GM18499 (cell line): Measurements from ENCODE around the gene GRAMD4.
"Not testable (repeated sequence)": the region's sequence is repeated elsewhere in the genome, so short reads cannot be mapped to it uniquely, and the experiment has no call there.

Source experiments
- ATAC-seq: cut with Tn5 transposase; IDR thresholded peaks from one replicate; pipeline ENCODE4 v1.9.1; 2021; ENCODE audit warnings: moderate number of reproducible peaks; ENCODE audit not compliant: insufficient read depth, unreplicated experiment

GRAMD4 gene

GRCh38 chr22:46634973-46635685, 14.9 kb downstream of the GRAMD4 start:
- not testable (repeated sequence) for ATAC-seq

- no peak for ATAC-seq
Measured at GRCh38 chr22:46635756-46636155, 15.6 kb downstream of the GRAMD4 start.

- ATAC-seq, result no peak
Measured at GRCh38 chr22:46636221-46637002, 16.2 kb downstream of the GRAMD4 start.

GRCh38 chr22:46637711-46638600, 17.8 kb downstream of the GRAMD4 start:
- no peak for ATAC-seq

- no peak for ATAC-seq
Measured at GRCh38 chr22:46638601-46639431, 18.6 kb downstream of the GRAMD4 start.

GRCh38 chr22:46639843-46640242, 19.7 kb downstream of the GRAMD4 start:
- no peak for ATAC-seq

GRCh38 chr22:46640293-46641055, 20.3 kb downstream of the GRAMD4 start:
- ATAC-seq, result no peak

GRCh38 chr22:46641811-46642266, 21.7 kb downstream of the GRAMD4 start:
- ATAC-seq, result no peak

- ATAC-seq, result not testable (repeated sequence)
Measured at GRCh38 chr22:46642840-46643480, 22.8 kb downstream of the GRAMD4 start.

GRCh38 chr22:46646531-46647215, 26.5 kb downstream of the GRAMD4 start:
- no peak for ATAC-seq

- ATAC-seq, result not testable (repeated sequence)
Measured at GRCh38 chr22:46648225-46648820, 28.1 kb downstream of the GRAMD4 start.

GRCh38 chr22:46649141-46650077, 29.2 kb downstream of the GRAMD4 start:
- ATAC-seq, result no peak

GRCh38 chr22:46650078-46650810, 30.1 kb downstream of the GRAMD4 start:
- ATAC-seq, result no peak

- no peak for ATAC-seq
Measured at GRCh38 chr22:46651316-46651715, 31.1 kb downstream of the GRAMD4 start.

GRCh38 chr22:46652081-46652846, 32.1 kb downstream of the GRAMD4 start:
- no peak for ATAC-seq
